Fibroblast of lung (primary cell): Measurements from ENCODE around the gene PLEKHJ1. TPM values are rescaled to one million over a fixed set of nuclear protein-coding genes. Genes with fewer than 3 reads are reported as not detected.
A peak's percentile ranks its signal among the peaks of the same experiment; 100 is the strongest.

Source experiments
- DNase-seq, 2 donors: peaks; one replicate each; pipeline versions ENCODE4 v3.0.0 to v3.0.0-alpha.2; 2010; ENCODE audit warnings: low read depth in 2 of 2
- H2AFZ ChIP-seq: 2 replicates; pipeline ENCODE4 v1.5.1; 2012; ENCODE audit warnings: low read length, control low read depth, inconsistent platforms
- H3K27ac ChIP-seq: 2 replicates; pipeline ENCODE4 v1.5.1; 2011; ENCODE audit warnings: low read length, control low read depth; ENCODE audit not compliant: insufficient read depth
- H3K27me3 ChIP-seq: 2 replicates; pipeline ENCODE4 v1.5.1; 2011; ENCODE audit warnings: mild to moderate bottlenecking, low read length; ENCODE audit not compliant: control insufficient read depth, insufficient read depth
- H3K36me3 ChIP-seq: 2 replicates; pipeline ENCODE4 v1.5.1; 2011; ENCODE audit warnings: low read length; ENCODE audit not compliant: control insufficient read depth, insufficient read depth
- H3K4me1 ChIP-seq: 2 replicates; pipeline ENCODE4 v1.5.1; 2011; ENCODE audit warnings: low read length; ENCODE audit not compliant: control insufficient read depth, insufficient read depth; ENCODE audit errors: extremely low read depth
- H3K4me2 ChIP-seq: 2 replicates; pipeline ENCODE4 v1.5.1; 2011; ENCODE audit warnings: low read length, control low read depth; ENCODE audit not compliant: insufficient read depth; ENCODE audit errors: extremely low read depth
- H3K4me3 ChIP-seq, 4 experiments: fragments of 200-600 bp in 1 of 4; sonication (generic) in 1 of 4; replicated peaks in 1 of 4; 2 replicates each; pipeline ENCODE4 v1.5.1; 2011 to 2016; ENCODE audit warnings: low read length in 4 of 4, low read depth in 3 of 4, mild to moderate bottlenecking in 3 of 4, control low read depth in 2 of 4, inconsistent platforms in 1 of 4, mixed read lengths in 1 of 4; ENCODE audit not compliant: insufficient read depth in 1 of 4; ENCODE audit errors: control extremely low read depth in 1 of 4
- H3K79me2 ChIP-seq: 2 replicates; pipeline ENCODE4 v1.5.1; 2012; ENCODE audit warnings: mild to moderate bottlenecking, low read length, inconsistent platforms; ENCODE audit not compliant: control insufficient read depth, insufficient read depth
- H3K9ac ChIP-seq: 2 replicates; pipeline ENCODE4 v1.5.1; 2011; ENCODE audit warnings: mild to moderate bottlenecking, low read length, control low read depth; ENCODE audit not compliant: insufficient read depth
- H3K9me3 ChIP-seq: 2 replicates; pipeline ENCODE4 v1.5.1; 2012; ENCODE audit warnings: low read depth, low read length; ENCODE audit not compliant: control insufficient read depth, insufficient read depth
- H4K20me1 ChIP-seq: 2 replicates; pipeline ENCODE4 v1.5.1; 2011; ENCODE audit warnings: low read length; ENCODE audit not compliant: control insufficient read depth, insufficient read depth; ENCODE audit errors: extremely low read depth
- EZH2 ChIP-seq: IDR thresholded peaks from 2 replicates; pipeline ENCODE4 v1.5.1; 2012; ENCODE audit warnings: low read length, control low read depth, mild to moderate bottlenecking; ENCODE audit errors: missing control alignments
- polyA plus RNA-seq, 2 donors: library from polyadenylated mRNA; depleted of rRNA in 1 of 2; stranded (reverse) in 1 of 2; unstranded in 1 of 2; fragments of >200 nt; gene quantifications; 2 replicates each; pipeline ENCODE4 v1.2.1, GENCODE V29; 2011 to 2012; ENCODE audit warnings: missing spikeins in 1 of 2
- total RNA-seq: library from RNA; depleted of rRNA; stranded (reverse); fragments of >200 nt; gene quantifications from 2 replicates; pipeline ENCODE4 v1.2.1, GENCODE V29; 2014
- TF ChIP-seq, protein P1 (sequence below), 2 donors: IDR thresholded peaks in 1 of 2; conservative IDR thresholded peaks in 1 of 2; 1 replicate in 1 of 2; 2 replicates in 1 of 2; pipeline ENCODE4 v1.5.1; 2011 to 2012; ENCODE audit warnings: low read length in 2 of 2, control low read depth in 1 of 2, inconsistent platforms in 1 of 2, low read depth in 1 of 2, mild to moderate bottlenecking in 1 of 2

Gene PLEKHJ1
- total and polyA plus RNA-seq, 2 donors (not counting 1 experiment from before 2014, with no cell fraction given), result 34.9 to 61.3 TPM

DNA sequence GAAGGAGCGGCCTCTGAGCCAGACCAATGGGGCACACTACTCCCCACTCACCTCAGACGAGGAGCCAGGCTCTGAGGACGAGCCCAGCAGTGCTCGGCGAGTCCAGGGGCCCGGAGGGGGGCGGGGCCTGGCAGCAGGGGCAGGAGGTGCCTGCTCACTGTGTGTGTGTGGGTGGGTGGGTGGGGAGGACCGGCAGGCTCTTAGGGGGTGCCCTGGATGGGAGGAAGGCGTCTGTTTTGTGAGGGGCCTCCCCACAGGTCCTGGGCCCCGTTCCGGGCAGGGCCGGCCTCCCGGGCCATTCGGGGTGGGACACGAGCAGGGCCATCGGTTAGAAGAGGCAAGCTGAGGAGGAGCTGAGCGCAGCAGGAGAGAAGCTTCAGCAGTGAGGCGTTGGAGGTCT, 12.7 kb downstream of the PLEKHJ1 start:
- Histone ChIP-seq H3K36me3 (peaks cover 37% of the 10 kb centered on the region), H3K4me2 (no peak overlapping the region), H3K4me3 (no peak overlapping the region), H3K9me3 (no peaks in the 10 kb centered on the region), H3K27me3 (no peaks in the 10 kb centered on the region), H3K4me1 (no peaks in the 10 kb centered on the region), H3K9ac (no peak overlapping the region), H3K27ac (no peak overlapping the region), H2AFZ (no peak overlapping the region), H4K20me1 (no peaks in the 10 kb centered on the region), H3K79me2 (peaks cover 4% of the 10 kb centered on the region)
- TF ChIP-seq, protein P1, sequence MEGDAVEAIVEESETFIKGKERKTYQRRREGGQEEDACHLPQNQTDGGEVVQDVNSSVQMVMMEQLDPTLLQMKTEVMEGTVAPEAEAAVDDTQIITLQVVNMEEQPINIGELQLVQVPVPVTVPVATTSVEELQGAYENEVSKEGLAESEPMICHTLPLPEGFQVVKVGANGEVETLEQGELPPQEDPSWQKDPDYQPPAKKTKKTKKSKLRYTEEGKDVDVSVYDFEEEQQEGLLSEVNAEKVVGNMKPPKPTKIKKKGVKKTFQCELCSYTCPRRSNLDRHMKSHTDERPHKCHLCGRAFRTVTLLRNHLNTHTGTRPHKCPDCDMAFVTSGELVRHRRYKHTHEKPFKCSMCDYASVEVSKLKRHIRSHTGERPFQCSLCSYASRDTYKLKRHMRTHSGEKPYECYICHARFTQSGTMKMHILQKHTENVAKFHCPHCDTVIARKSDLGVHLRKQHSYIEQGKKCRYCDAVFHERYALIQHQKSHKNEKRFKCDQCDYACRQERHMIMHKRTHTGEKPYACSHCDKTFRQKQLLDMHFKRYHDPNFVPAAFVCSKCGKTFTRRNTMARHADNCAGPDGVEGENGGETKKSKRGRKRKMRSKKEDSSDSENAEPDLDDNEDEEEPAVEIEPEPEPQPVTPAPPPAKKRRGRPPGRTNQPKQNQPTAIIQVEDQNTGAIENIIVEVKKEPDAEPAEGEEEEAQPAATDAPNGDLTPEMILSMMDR (conservative IDR thresholded peaks at IDR 0.05 in 1 of 2, IDR thresholded peaks at IDR 0.05 in 1 of 2; ENCODE audit: low read depth in 1 of 2, low read length in 2 of 2), result no peak
- no peak for TF ChIP-seq EZH2
- DNase-seq, result no peak

DNA sequence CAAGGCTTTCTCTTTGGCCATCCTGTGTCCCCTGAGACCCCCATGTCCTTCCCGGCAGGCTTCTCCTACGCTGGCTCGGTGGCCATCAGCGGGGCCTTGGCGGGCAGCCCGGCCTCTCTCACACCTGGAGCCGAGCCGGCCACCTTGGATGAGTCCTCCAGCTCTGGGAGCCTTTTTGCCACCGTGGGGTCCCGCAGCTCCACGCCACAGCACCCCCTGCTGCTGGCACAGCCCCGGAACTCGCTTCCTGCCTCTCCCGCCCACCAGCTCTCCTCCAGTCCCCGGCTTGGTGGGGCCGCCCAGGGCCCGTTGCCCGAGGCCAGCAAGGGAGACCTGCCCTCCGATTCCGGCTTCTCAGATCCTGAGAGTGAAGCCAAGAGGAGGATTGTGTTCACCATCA, 14.2 kb downstream of the PLEKHJ1 start:
- H3K4me2 ChIP-seq, result no peak overlapping the region
- no peak overlapping the region for H2AFZ ChIP-seq
- H3K27me3 ChIP-seq, result no peaks in the 10 kb centered on the region
- no peak overlapping the region for H3K9ac ChIP-seq
- H3K27ac ChIP-seq, result no peak overlapping the region
- H3K4me3 ChIP-seq, result no peak overlapping the region
- peaks cover 4% of the 10 kb centered on the region for H3K79me2 ChIP-seq
- no peak for TF ChIP-seq EZH2
- TF ChIP-seq, protein P1 (conservative IDR thresholded peaks at IDR 0.05 in 1 of 2, IDR thresholded peaks at IDR 0.05 in 1 of 2; ENCODE audit: low read depth in 1 of 2, low read length in 2 of 2), result peak; percentile 13 to 20
- no peaks in the 10 kb centered on the region for H3K4me1 ChIP-seq
- H3K9me3 ChIP-seq, result no peaks in the 10 kb centered on the region
- peaks cover 44% of the 10 kb centered on the region for H3K36me3 ChIP-seq
- DNase-seq, result no peak
- no peaks in the 10 kb centered on the region for H4K20me1 ChIP-seq

DNA sequence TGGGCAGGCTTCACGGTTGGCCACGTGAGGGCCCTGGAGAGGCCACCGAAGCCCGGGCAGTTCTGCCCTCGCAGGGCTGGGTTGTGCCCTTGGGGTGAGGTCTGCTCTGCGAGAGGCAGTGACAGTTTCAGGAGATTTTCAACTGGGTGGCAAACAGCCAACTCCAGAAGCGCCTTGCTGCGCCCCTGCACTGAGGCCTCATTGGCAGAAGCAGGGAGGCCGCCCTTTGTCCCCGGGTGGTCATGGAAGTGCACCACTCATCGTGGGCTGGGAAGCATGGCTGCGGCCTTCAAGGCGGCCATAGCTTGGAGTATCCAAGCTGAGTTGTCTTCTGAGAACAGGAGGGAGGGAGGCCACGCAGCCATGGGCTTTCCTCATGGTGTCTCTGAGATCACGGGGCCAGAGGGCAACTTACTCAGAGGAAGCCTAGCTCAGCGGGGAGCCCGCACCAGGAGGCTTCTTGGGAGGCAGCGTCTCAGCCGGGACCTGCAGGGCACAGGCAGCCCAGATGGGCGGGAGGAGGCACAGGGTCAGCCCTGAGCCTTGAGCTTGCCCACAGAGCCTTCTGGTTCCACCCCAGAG, 14.8 kb downstream of the PLEKHJ1 start:
- TF ChIP-seq, protein P1 (conservative IDR thresholded peaks at IDR 0.05 in 1 of 2, IDR thresholded peaks at IDR 0.05 in 1 of 2; ENCODE audit: low read depth in 1 of 2, low read length in 2 of 2), result no peak
- no peak for TF ChIP-seq EZH2
- Histone ChIP-seq H2AFZ (no peak overlapping the region), H3K4me1 (no peaks in the 10 kb centered on the region), H3K4me2 (no peak overlapping the region), H4K20me1 (no peaks in the 10 kb centered on the region), H3K27ac (no peak overlapping the region), H3K9me3 (no peaks in the 10 kb centered on the region), H3K4me3 (no peak overlapping the region), H3K79me2 (peaks cover 4% of the 10 kb centered on the region), H3K9ac (no peak overlapping the region), H3K36me3 (peaks cover 43% of the 10 kb centered on the region), H3K27me3 (no peaks in the 10 kb centered on the region)
- DNase-seq, result peak in 1 of 2 donors; percentile 84
